ENCODE data around the gene PFDN5. TPM values are rescaled to one million over a fixed set of nuclear protein-coding genes. Genes with fewer than 3 reads are reported as not detected.

The PFDN5 gene
- total and polyA plus RNA-seq, 10 of the 15 experiments (the other 5 are each of a cell fraction or from before 2014, with no cell fraction given), result 300 to 1,596 (median 495) TPM

DNA sequence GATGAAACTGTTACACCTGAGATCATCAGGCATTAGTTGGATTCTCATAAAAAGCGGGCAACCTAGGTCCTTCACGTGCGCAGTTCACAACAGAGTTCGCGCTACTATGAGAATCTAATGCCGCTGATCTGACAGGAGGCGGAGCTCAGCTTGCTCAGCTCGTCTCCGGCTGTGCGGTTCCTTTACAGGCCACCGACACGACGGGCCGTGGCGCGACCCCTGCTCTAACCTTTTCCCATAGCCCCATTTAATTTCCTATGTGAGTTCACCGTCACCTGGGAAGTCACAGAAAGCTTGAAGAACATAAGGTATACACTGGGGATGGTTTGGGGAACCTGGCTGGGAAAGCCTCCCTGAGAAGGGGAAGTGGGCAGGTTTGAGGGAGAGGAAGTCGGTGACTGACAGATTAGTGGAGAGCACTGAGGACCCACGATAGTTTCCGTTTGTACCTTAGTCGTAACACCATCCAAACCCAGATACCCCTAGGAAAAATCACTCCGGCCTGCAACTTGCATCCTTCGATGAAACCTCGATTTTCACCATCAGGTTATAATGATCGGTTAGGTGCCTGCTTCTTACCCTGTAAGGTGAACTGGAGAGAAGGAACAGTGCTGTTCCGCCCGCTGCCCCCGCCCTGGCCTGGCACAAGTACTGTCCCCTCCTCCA lies 28.9 kb downstream of the PFDN5 start (continued):
- TF ChIP-seq, protein P1, sequence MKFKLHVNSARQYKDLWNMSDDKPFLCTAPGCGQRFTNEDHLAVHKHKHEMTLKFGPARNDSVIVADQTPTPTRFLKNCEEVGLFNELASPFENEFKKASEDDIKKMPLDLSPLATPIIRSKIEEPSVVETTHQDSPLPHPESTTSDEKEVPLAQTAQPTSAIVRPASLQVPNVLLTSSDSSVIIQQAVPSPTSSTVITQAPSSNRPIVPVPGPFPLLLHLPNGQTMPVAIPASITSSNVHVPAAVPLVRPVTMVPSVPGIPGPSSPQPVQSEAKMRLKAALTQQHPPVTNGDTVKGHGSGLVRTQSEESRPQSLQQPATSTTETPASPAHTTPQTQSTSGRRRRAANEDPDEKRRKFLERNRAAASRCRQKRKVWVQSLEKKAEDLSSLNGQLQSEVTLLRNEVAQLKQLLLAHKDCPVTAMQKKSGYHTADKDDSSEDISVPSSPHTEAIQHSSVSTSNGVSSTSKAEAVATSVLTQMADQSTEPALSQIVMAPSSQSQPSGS (IDR thresholded peaks at IDR 0.05; ENCODE audit: low read length), result no peak
- TF ChIP-seq ATF7 (IDR thresholded peaks at IDR 0.05; ENCODE audit: low read depth), result 0 out of 2 replicates have a peak, but pooled peaks have one; percentile 11
- TF ChIP-seq SMARCA5 (IDR thresholded peaks at IDR 0.05), result no peak
- TF ChIP-seq POU2F2 (IDR thresholded peaks at IDR 0.05; ENCODE audit: borderline replicate concordance, low read depth, low read length), result no peak
- peak; percentile 41; the same call in 1 of the 2 replicates for TF ChIP-seq MTA2 (IDR thresholded peaks at IDR 0.05; ENCODE audit: low read depth)

DNA sequence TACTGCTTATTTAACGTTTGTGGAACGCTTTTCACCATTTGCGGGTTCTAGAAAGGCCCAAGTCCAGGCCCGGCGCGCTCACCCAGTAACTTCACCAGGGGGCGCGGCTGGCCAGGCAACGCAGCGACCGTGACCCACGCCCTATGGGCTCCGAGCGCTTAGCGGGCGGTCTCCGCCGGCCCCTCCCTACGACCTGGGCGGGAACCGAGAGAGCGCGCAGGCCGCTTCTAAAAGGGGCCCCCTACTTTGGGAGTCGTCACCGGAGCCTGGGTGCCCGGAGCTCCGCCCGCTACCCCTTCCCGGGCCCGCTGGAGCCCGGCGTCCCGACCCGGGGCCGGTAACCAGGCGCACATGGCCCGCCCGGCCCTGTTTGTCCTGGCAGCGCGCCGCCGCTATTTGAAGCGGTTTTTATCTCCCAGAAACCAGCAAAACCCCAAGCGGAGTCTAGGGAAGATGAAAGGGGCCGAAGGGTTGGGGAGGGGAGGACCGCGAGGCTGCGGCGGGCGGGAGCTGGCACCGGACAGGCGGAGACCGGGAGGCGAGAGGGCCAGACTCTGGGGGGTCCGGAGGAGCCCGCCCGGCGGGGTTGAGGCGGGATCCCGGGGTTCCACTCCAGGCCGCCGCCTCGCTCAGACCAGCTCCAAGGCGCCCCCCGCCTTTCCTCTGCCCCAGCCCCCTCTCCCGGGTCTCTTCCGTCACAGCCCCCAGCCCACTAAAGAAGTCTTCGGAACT lies 29.6 kb downstream of the PFDN5 start:
- no peaks in the 10 kb centered on the region for H3K9me3 ChIP-seq (replicated peaks; ENCODE audit: control insufficient read depth, insufficient read depth, low read length)
- BruUV-seq (replicated peaks), result TSS peak; percentile 76
- H3K36me3 ChIP-seq (ENCODE audit: control insufficient read depth in 2 of 2, insufficient read depth in 2 of 2, low read length in 1 of 2), result no peaks in the 10 kb centered on the region
- CTCF ChIA-PET, result interaction anchor here (0.6 to 15.1 kb wide), 20 partner anchors 8 to 184 kb away, joined by 3 to 240 read pairs (median 5); partner anchors contain the start of genes AMHR2, ESPL1, MYG1 and PFDN5
- RAD21 ChIA-PET (ENCODE audit: unreplicated experiment), result interaction anchor here (0.7 to 6.3 kb wide), 14 partner anchors 11 to 259 kb away, joined by 3 to 118 read pairs (median 8); partner anchors contain the start of genes MYG1 and TARBP2
- DNase-seq (ENCODE audit: low read depth, low spot score) (peak; percentile 52), FAIRE-seq (no peak), ATAC-seq (peak; percentile 85)
- H3K79me2 ChIP-seq (ENCODE audit: control insufficient read depth, insufficient read depth, low read length), result peaks cover 9% of the 10 kb centered on the region
- H3K9ac ChIP-seq (ENCODE audit: control insufficient read depth, insufficient read depth, low read length), result peak overlapping the region; percentile 80
- POLR2A ChIA-PET, result interaction anchor here (0.9 to 5.0 kb wide), 7 partner anchors 20 to 145 kb away, joined by 3 to 41 read pairs (median 6); partner anchors contain the start of genes CSAD, PFDN5 and ZNF740
- no peaks in the 10 kb centered on the region for H4K20me1 ChIP-seq (ENCODE audit: control insufficient read depth, insufficient read depth)
- peak overlapping the region; percentile 80 for H2AFZ ChIP-seq (ENCODE audit: control insufficient read depth, low read depth, low read length)
- intact Hi-C loops (cut with micrococcal nuclease; ENCODE audit: unreplicated experiment), result loop anchor here (1.0 to 2.0 kb wide), 2 partner anchors 20 to 184 kb away; no protein-coding TSS in a partner anchor
- WGBS (ENCODE audit: insufficient coverage, insufficient replicate concordance, low lambda C conversion rate, missing lambda C conversion rate), result under 1% methylated on average over 61 of the region's 69 CpGs
- in situ Hi-C loops (cut with MboI), result no loop called here
- peak overlapping the region; percentile 93 for H3K4me3 ChIP-seq
- H3K27me3 ChIP-seq (replicated peaks in 1 of 2; ENCODE audit: control insufficient read depth in 2 of 2, insufficient read depth in 2 of 2, low read length in 1 of 2), result peaks cover 0 to 1% of the 10 kb centered on the region in 2 experiments; a peak in 2 of 4 replicates
- SMC1A ChIA-PET (ENCODE audit: uncharacterized antibody, unreplicated experiment), result interaction anchor here (0.5 to 9.8 kb wide), 21 partner anchors 11 to 183 kb away, joined by 3 to 123 read pairs (median 4); partner anchors contain the start of genes MYG1, SP1 and TARBP2
- H3K27ac ChIP-seq (ENCODE audit: control insufficient read depth, insufficient read depth), result peak overlapping the region; percentile 87
- H3K4me1 ChIP-seq (ENCODE audit: control insufficient read depth, insufficient read depth, low read length), result peaks cover 24% of the 10 kb centered on the region
- H3K4me2 ChIP-seq (ENCODE audit: control insufficient read depth, insufficient read depth), result peak overlapping the region; percentile 94
- TF ChIP-seq IKZF1 (conservative IDR thresholded peaks at IDR 0.05), result peak; percentile 76
- no peak for TF ChIP-seq SREBF1 (IDR thresholded peaks at IDR 0.05; ENCODE audit: low read length)
- TF ChIP-seq HCFC1 (IDR thresholded peaks at IDR 0.05; ENCODE audit: low read length), result no peak
- peak; percentile 15; the same call in 1 of the 2 replicates for TF ChIP-seq TCF7 (IDR thresholded peaks at IDR 0.05; ENCODE audit: borderline replicate concordance)
- TF ChIP-seq NR2C1 (IDR thresholded peaks at IDR 0.05), result peak; percentile 46; the same call in 1 of the 2 replicates
- no peak for TF ChIP-seq FOXK2 (IDR thresholded peaks at IDR 0.05)
- TF ChIP-seq RB1 (IDR thresholded peaks at IDR 0.05; ENCODE audit: borderline replicate concordance), result peak; percentile 97; the same call in 1 of the 2 replicates
- TF ChIP-seq POLR2AphosphoS5 (IDR thresholded peaks at IDR 0.05; ENCODE audit: low read length), result no peak
- no peak; the same call in 1 of the 2 replicates for TF ChIP-seq TAF1 (IDR thresholded peaks at IDR 0.05; ENCODE audit: borderline replicate concordance, low read depth, low read length)
- TF ChIP-seq HDAC6 (IDR thresholded peaks at IDR 0.05; ENCODE audit: unreplicated experiment), result no peak
- TF ChIP-seq ZNF207 (IDR thresholded peaks at IDR 0.05; ENCODE audit: borderline replicate concordance), result no peak; the same call in 1 of the 2 replicates
- no peak for TF ChIP-seq SPI1 (IDR thresholded peaks at IDR 0.05; ENCODE audit: borderline replicate concordance, insufficient read depth, low read depth, low read length)
- TF ChIP-seq FOXM1 (IDR thresholded peaks at IDR 0.05; ENCODE audit: low read depth, low read length), result no peak
- TF ChIP-seq IRF4 (IDR thresholded peaks at IDR 0.05; ENCODE audit: low read depth, low read length), result no peak
- no peak for TF ChIP-seq PAX8 (IDR thresholded peaks at IDR 0.05)
- no peak for TF ChIP-seq ZNF24 (IDR thresholded peaks at IDR 0.05)
- no peak for TF ChIP-seq FOS (IDR thresholded peaks at IDR 0.05; ENCODE audit: borderline replicate concordance, extremely low read depth, insufficient read length)
- TF ChIP-seq ZNF217 (IDR thresholded peaks at IDR 0.05), result no peak

All from GM12878 (cell line).